ENCODE results near the gene BCS1L.

The BCS1L gene

DNA sequence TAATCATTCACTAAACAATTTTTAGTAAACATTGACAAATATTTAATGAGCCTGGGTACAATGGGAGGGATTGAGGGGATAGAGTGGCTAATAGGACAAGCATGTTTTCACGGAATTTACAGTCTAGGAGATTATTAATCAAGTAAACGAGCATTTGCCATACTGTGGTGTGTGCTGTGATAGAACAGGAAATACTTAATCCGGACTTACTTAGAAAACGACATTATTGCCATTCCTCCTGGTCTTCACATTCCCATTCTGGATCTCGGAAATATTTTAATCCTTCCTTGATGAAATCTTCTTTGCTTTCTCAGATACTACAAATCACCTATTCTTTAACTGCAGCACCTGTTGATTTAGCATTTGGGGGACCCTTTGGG is 52.1 kb downstream of the BCS1L start:
- no peak for DNase-seq (ENCODE audit: low spot score in 2 of 2)
- H3K4me3 ChIP-seq = peak overlapping the region; percentile 88
- peaks cover 19% of the 10 kb centered on the region for H3K36me3 ChIP-seq (replicated peaks)
- H3K27me3 ChIP-seq (ENCODE audit: low read depth) = no peaks in the 10 kb centered on the region
- H3K9me3 ChIP-seq = no peaks in the 10 kb centered on the region
- peaks cover 8% of the 10 kb centered on the region for H3K4me1 ChIP-seq
- in situ Hi-C loops (cut with MboI; ENCODE audit: low sequenced_read_pairs) = no loop called here
